HEK293T (cell line): Measurements from ENCODE around the gene JAG1.

ENCODE experiments used
- CTCF ChIA-PET: fragments of 350-600 bp; formaldehyde crosslinking; extraction: SDS; loops from one replicate; lab custom pipeline; 2021; ENCODE audit warnings: antibody characterized with exemption, inconsistent platforms; lab: Yijun Ruan, JAX
- POLR2A ChIA-PET: fragments of 350-600 bp; formaldehyde crosslinking; extraction: SDS; loops from one replicate; lab custom pipeline; 2020; ENCODE audit warnings: antibody characterized with exemption, inconsistent platforms; lab: Yijun Ruan, JAX
- DNase-seq: peaks from one replicate; pipeline ENCODE4 v3.0.0; 2012; ENCODE audit warnings: mixed read lengths; ENCODE audit errors: extremely low spot score
- ARNT ChIP-seq: fragments of 450-650 bp; IDR thresholded peaks from 2 replicates; pipeline ENCODE4 v1.6.1; 2017; ENCODE audit warnings: mild to moderate bottlenecking
- BHLHE40 ChIP-seq: fragments of 450-650 bp; IDR thresholded peaks from 2 replicates; pipeline ENCODE4 v1.6.1; 2016; ENCODE audit warnings: mild to moderate bottlenecking, moderate library complexity, borderline replicate concordance
- CTBP1 ChIP-seq: fragments of 450-650 bp; IDR thresholded peaks from 2 replicates; pipeline ENCODE4 v1.6.1; 2016; ENCODE audit warnings: borderline replicate concordance
- ELF4 ChIP-seq: fragments of 450-650 bp; IDR thresholded peaks from 2 replicates; pipeline ENCODE4 v1.6.1; 2017; ENCODE audit warnings: antibody characterized with exemption
- FOXA1 ChIP-seq: fragments of 450-650 bp; IDR thresholded peaks from 2 replicates; pipeline ENCODE4 v1.6.1; 2016; ENCODE audit warnings: mild to moderate bottlenecking
- FOXK2 ChIP-seq: fragments of 450-650 bp; IDR thresholded peaks from 2 replicates; pipeline ENCODE4 v1.6.1; 2016; ENCODE audit warnings: mild to moderate bottlenecking
- FOXM1 ChIP-seq: fragments of 450-650 bp; IDR thresholded peaks from 2 replicates; pipeline ENCODE4 v1.6.1; 2017; ENCODE audit warnings: mild to moderate bottlenecking, borderline replicate concordance
- HDGF ChIP-seq: fragments of 450-650 bp; IDR thresholded peaks from 2 replicates; pipeline ENCODE4 v1.6.1; 2017; ENCODE audit warnings: antibody characterized with exemption, borderline replicate concordance
- L3MBTL2 ChIP-seq: fragments of 450-650 bp; conservative IDR thresholded peaks from 2 replicates; pipeline ENCODE4 v1.6.1; 2016; ENCODE audit warnings: mild to moderate bottlenecking
- LEF1 ChIP-seq: fragments of 450-650 bp; IDR thresholded peaks from 2 replicates; pipeline ENCODE4 v1.6.1; 2017; ENCODE audit warnings: mild to moderate bottlenecking, borderline replicate concordance
- NFRKB ChIP-seq: fragments of 450-650 bp; IDR thresholded peaks from 2 replicates; pipeline ENCODE4 v1.6.1; 2016; ENCODE audit warnings: mild to moderate bottlenecking, moderate library complexity
- PKNOX1 ChIP-seq: fragments of 450-650 bp; IDR thresholded peaks from 2 replicates; pipeline ENCODE4 v1.6.1; 2016
- SP1 ChIP-seq: fragments of 450-650 bp; IDR thresholded peaks from 2 replicates; pipeline ENCODE4 v1.6.1; 2017
- SUZ12 ChIP-seq: fragments of 450-650 bp; IDR thresholded peaks from 2 replicates; pipeline ENCODE4 v1.6.1; 2016; ENCODE audit warnings: mild to moderate bottlenecking
- TARDBP ChIP-seq: fragments of 450-650 bp; IDR thresholded peaks from 2 replicates; pipeline ENCODE4 v1.6.1; 2016
- ZNF384 ChIP-seq: fragments of 450-650 bp; IDR thresholded peaks from 2 replicates; pipeline ENCODE4 v1.6.1; 2016

The JAG1 gene

GRCh38 chr20:10718661-10719060 is 44.9 kb upstream of the JAG1 start:
- DNase-seq: no peak
- POLR2A ChIA-PET: no interaction called here
- CTCF ChIA-PET: interaction anchor here (0.6 to 0.7 kb wide), 2 partner anchors 9 to 381 kb away, joined by 3 read pairs; no protein-coding TSS in a partner anchor
- no peak for TF ChIP-seq BHLHE40
- no peak for TF ChIP-seq FOXA1
- TF ChIP-seq CTBP1: no peak
- no peak for TF ChIP-seq ARNT
- no peak for TF ChIP-seq SP1
- no peak for TF ChIP-seq SUZ12
- no peak for TF ChIP-seq ZNF384
- TF ChIP-seq HDGF: no peak
- no peak for TF ChIP-seq FOXM1

- POLR2A ChIA-PET: interaction anchor here (0.7 kb wide), 1 partner anchor 44 kb away, joined by 3 read pairs; no protein-coding TSS in a partner anchor
- no peak for DNase-seq
- CTCF ChIA-PET: no interaction called here
- TF ChIP-seq SP1 (no peak), FOXM1 (no peak), TARDBP (no peak), NFRKB (no peak), LEF1 (no peak), ELF4 (no peak), FOXA1 (no peak), FOXK2 (no peak), ARNT (no peak), BHLHE40 (no peak), ZNF384 (no peak)
These were observed 43.1 kb upstream of the JAG1 start for GRCh38 chr20:10716855-10717254.

- DNase-seq: no peak
- TF ChIP-seq FOXK2: no peak
- TF ChIP-seq CTBP1: no peak
- TF ChIP-seq BHLHE40: no peak
- TF ChIP-seq SUZ12: no peak
- TF ChIP-seq FOXM1: no peak
- ChIA-PET CTCF (no interaction called here), POLR2A (no interaction called here)
These were observed 41.2 kb upstream of the JAG1 start for GRCh38 chr20:10715035-10715434.

GRCh38 chr20:10714236-10714975 is 40.6 kb upstream of the JAG1 start:
- ChIA-PET POLR2A (no interaction called here), CTCF (no interaction called here)
- DNase-seq: no peak
- no peak for TF ChIP-seq NFRKB
- TF ChIP-seq BHLHE40: no peak
- no peak for TF ChIP-seq FOXK2
- no peak for TF ChIP-seq FOXM1
- no peak for TF ChIP-seq SUZ12
- no peak for TF ChIP-seq SP1
- no peak for TF ChIP-seq L3MBTL2
- TF ChIP-seq ELF4: no peak
- no peak for TF ChIP-seq CTBP1
- TF ChIP-seq FOXA1: no peak
- no peak for TF ChIP-seq ARNT
- no peak for TF ChIP-seq PKNOX1
- no peak for TF ChIP-seq LEF1
- no peak for TF ChIP-seq ZNF384

GRCh38 chr20:10713161-10713560 is 39.4 kb upstream of the JAG1 start:
- POLR2A ChIA-PET: no interaction called here
- TF ChIP-seq L3MBTL2 (no peak), SUZ12 (no peak), NFRKB (no peak), ZNF384 (no peak), FOXA1 (no peak), SP1 (no peak), FOXK2 (no peak), TARDBP (no peak), CTBP1 (no peak), LEF1 (no peak), FOXM1 (no peak), PKNOX1 (no peak), BHLHE40 (no peak), HDGF (no peak), ARNT (no peak), ELF4 (no peak)
- DNase-seq: no peak
- CTCF ChIA-PET: no interaction called here

- CTCF ChIA-PET: no interaction called here
- DNase-seq: no peak
- no peak for TF ChIP-seq SUZ12
- no peak for TF ChIP-seq PKNOX1
- no peak for TF ChIP-seq SP1
- TF ChIP-seq FOXA1: no peak
- TF ChIP-seq ELF4: no peak
- POLR2A ChIA-PET: no interaction called here
These were observed 38.2 kb upstream of the JAG1 start for GRCh38 chr20:10711903-10712451.
